Liver (tissue), 9 donors: ENCODE results near the gene GGT1. TPM values are rescaled to one million over a fixed set of nuclear protein-coding genes. Genes with fewer than 3 reads are reported as not detected.

Source experiments
- DNase-seq: peaks from one replicate; pipeline ENCODE4 v3.0.0-alpha.2; 2017; ENCODE audit warnings: low spot score
- H3K27ac ChIP-seq, 2 donors: one replicate each; pipeline ENCODE4 v1.7.0; 2013; ENCODE audit warnings: inconsistent platforms in 2 of 2, low read length in 2 of 2, control low read depth in 1 of 2, low read depth in 1 of 2, mild to moderate bottlenecking in 1 of 2
- H3K27me3 ChIP-seq, 4 donors: one replicate each; pipeline versions ENCODE4 v1.6.1 to v1.7.0; 2013; ENCODE audit warnings: low read length in 3 of 4, inconsistent platforms in 1 of 4, mild to moderate bottlenecking in 1 of 4, moderate library complexity in 1 of 4; ENCODE audit not compliant: control insufficient read depth in 4 of 4, insufficient read depth in 4 of 4
- H3K36me3 ChIP-seq, 4 donors: one replicate each; pipeline versions ENCODE4 v1.6.1 to v1.7.0; 2013; ENCODE audit warnings: low read length in 3 of 4, mild to moderate bottlenecking in 3 of 4, low read depth in 1 of 4, moderate library complexity in 1 of 4; ENCODE audit not compliant: control insufficient read depth in 4 of 4, insufficient read depth in 3 of 4
- H3K4me1 ChIP-seq, 4 donors: one replicate each; pipeline versions ENCODE4 v1.6.1 to v1.7.0; 2013; ENCODE audit warnings: low read length in 3 of 4, mild to moderate bottlenecking in 3 of 4, moderate library complexity in 1 of 4; ENCODE audit not compliant: control insufficient read depth in 4 of 4, insufficient read depth in 4 of 4
- H3K4me3 ChIP-seq, 3 donors: one replicate each; pipeline versions ENCODE4 v1.6.1 to v1.7.0; 2013; ENCODE audit warnings: low read length in 3 of 3, control low read depth in 1 of 3, low read depth in 1 of 3, mild to moderate bottlenecking in 1 of 3
- H3K9ac ChIP-seq, 2 donors: one replicate each; pipeline ENCODE4 v1.7.0; 2013; ENCODE audit warnings: low read length in 2 of 2, mild to moderate bottlenecking in 2 of 2, moderate library complexity in 2 of 2, control low read depth in 1 of 2, low read depth in 1 of 2
- H3K9me3 ChIP-seq, 4 donors: one replicate each; pipeline versions ENCODE4 v1.6.1 to v1.7.0; 2013; ENCODE audit warnings: low read length in 3 of 4; ENCODE audit not compliant: control insufficient read depth in 4 of 4
- ATF3 ChIP-seq: IDR thresholded peaks from 2 replicates; pipeline ENCODE4 v1.6.1; 2016; ENCODE audit warnings: antibody characterized with exemption
- CTCF ChIP-seq: fragments of 150-350 bp; IDR thresholded peaks from 2 replicates; pipeline ENCODE4 v1.5.1; 2017; ENCODE audit warnings: improper control_type of control experiment, low read depth, low read length; ENCODE audit not compliant: missing input control
- EGR1 ChIP-seq, 2 donors: IDR thresholded peaks; 2 replicates each; pipeline ENCODE4 v1.6.1; 2016 to 2018; ENCODE audit warnings: antibody characterized with exemption in 2 of 2, low read depth in 2 of 2
- FOXA1 ChIP-seq: IDR thresholded peaks from 2 replicates; pipeline ENCODE4 v1.6.1; 2016; ENCODE audit warnings: antibody characterized with exemption
- FOXA2 ChIP-seq: IDR thresholded peaks from 2 replicates; pipeline ENCODE4 v1.6.1; 2016; ENCODE audit warnings: antibody characterized with exemption
- GABPA ChIP-seq, 2 donors: IDR thresholded peaks in 1 of 2; conservative IDR thresholded peaks in 1 of 2; 2 replicates each; pipeline ENCODE4 v1.6.1; 2016; ENCODE audit warnings: antibody characterized with exemption in 2 of 2, mild to moderate bottlenecking in 1 of 2, moderate library complexity in 1 of 2
- HNF4G ChIP-seq: IDR thresholded peaks from 2 replicates; pipeline ENCODE4 v1.6.1; 2016; ENCODE audit warnings: antibody characterized with exemption
- MAX ChIP-seq: IDR thresholded peaks from 2 replicates; pipeline ENCODE4 v1.6.1; 2016; ENCODE audit warnings: antibody characterized with exemption
- REST ChIP-seq: IDR thresholded peaks from 2 replicates; pipeline ENCODE4 v1.6.1; 2016; ENCODE audit warnings: antibody characterized with exemption, mild to moderate bottlenecking
- RXRA ChIP-seq, 2 donors: IDR thresholded peaks; 2 replicates each; pipeline ENCODE4 v1.6.1; 2017 to 2018; ENCODE audit warnings: antibody characterized with exemption in 2 of 2, mild to moderate bottlenecking in 1 of 2
- SP1 ChIP-seq: IDR thresholded peaks from 2 replicates; pipeline ENCODE4 v1.6.1; 2018; ENCODE audit warnings: antibody characterized with exemption, mild to moderate bottlenecking
- YY1 ChIP-seq: IDR thresholded peaks from 2 replicates; pipeline ENCODE4 v1.6.1; 2016; ENCODE audit warnings: antibody characterized with exemption, mild to moderate bottlenecking
- ZBTB33 ChIP-seq: IDR thresholded peaks from 2 replicates; pipeline ENCODE4 v1.6.1; 2016; ENCODE audit warnings: antibody characterized with exemption
- WGBS: extraction: QIAGEN DNeasy Blood & Tissue Kit; methylation state at CpG from one replicate; pipeline ENCODE4 v1.1.7; 2013; 5-methylcytosine and 5-hydroxymethylcytosine counted together
- polyA plus RNA-seq, 2 donors: library from polyadenylated mRNA; stranded (reverse) in 1 of 2; unstranded in 1 of 2; fragments of 200-250 nt in 1 of 2; fragments of >200 nt in 1 of 2; fragmentation: Nextera tagmentation in 1 of 2; extraction: Ambion mirVana in 1 of 2; gene quantifications; one replicate each; pipeline versions ENCODE4 v1.2.1 to v1.2.3, GENCODE V29; 2013 to 2015
- total RNA-seq, 2 donors: library from RNA; depleted of rRNA; stranded (reverse); fragments of >200 nt; gene quantifications; one replicate each; pipeline ENCODE4 v1.2.3, GENCODE V29; 2014
- donor health status: healthy.
- donor health status: healthy.
- donor health status: healthy.
- donor health status: healthy.
- donor health status: healthy.

Gene GGT1
- total and polyA plus RNA-seq, 4 donors: 90.5 to 147 (median 112) TPM

GRCh38 chr22:24584166-24584790 is 18.7 kb upstream of the GGT1 start (continued):
- TF ChIP-seq ATF3 (no peak), EGR1 (IDR thresholded peaks at IDR 0.05; ENCODE audit: low read depth in 2 of 2) (no peak), HNF4G (no peak)

- H3K9ac ChIP-seq: no peak overlapping the region
- H3K4me1 ChIP-seq: peaks cover 0 to 16% (median 4%) of the 10 kb centered on the region in 4 donors
- WGBS: 91% methylated on average over 10 of the region's 10 CpGs
- H3K27ac ChIP-seq: no peak overlapping the region
- H3K27me3 ChIP-seq: no peaks in the 10 kb centered on the region
- peaks cover 0 to 30% (median 6%) of the 10 kb centered on the region in 4 donors for H3K36me3 ChIP-seq
- no peak for TF ChIP-seq EGR1 (IDR thresholded peaks at IDR 0.05; ENCODE audit: low read depth in 2 of 2)
- no peak for TF ChIP-seq YY1
- no peak for TF ChIP-seq SP1
- TF ChIP-seq MAX: no peak
- no peak for TF ChIP-seq ZBTB33
- TF ChIP-seq REST: no peak
- no peak for TF ChIP-seq RXRA (IDR thresholded peaks at IDR 0.05)
- TF ChIP-seq GABPA (IDR thresholded peaks at IDR 0.05 in 1 of 2, conservative IDR thresholded peaks at IDR 0.05 in 1 of 2): no peak
- no peak for TF ChIP-seq FOXA2
- no peak for TF ChIP-seq FOXA1
- TF ChIP-seq CTCF: no peak
- no peaks in the 10 kb centered on the region for H3K9me3 ChIP-seq
- DNase-seq: no peak
- H3K4me3 ChIP-seq: no peak overlapping the region
Measured at GRCh38 chr22:24584871-24585411, 18.1 kb upstream of the GGT1 start.
